Loucy (cell line): ENCODE results near the gene SOBP.

Experiments
- H2AFZ ChIP-seq: fragments of 200-600 bp; sonication (generic); 2 replicates; pipeline ENCODE4 v1.6.0; 2016; ENCODE audit warnings: antibody characterized with exemption, mild to moderate bottlenecking, low read length, moderate library complexity
- H3F3A ChIP-seq: fragments of 200-600 bp; 2 replicates; pipeline ENCODE4 v1.6.0; 2016; ENCODE audit warnings: antibody characterized with exemption, low read depth, mild to moderate bottlenecking
- H3K27me3 ChIP-seq: fragments of 200-600 bp; sonication (generic); 2 replicates; pipeline ENCODE4 v1.6.1; 2014; ENCODE audit warnings: low read length, mild to moderate bottlenecking; ENCODE audit not compliant: insufficient read depth, poor library complexity, severe bottlenecking
- H3K36me3 ChIP-seq: fragments of 200-600 bp; sonication (generic); 2 replicates; pipeline ENCODE4 v1.6.1; 2016; ENCODE audit warnings: low read length; ENCODE audit not compliant: insufficient read depth
- H3K4me1 ChIP-seq: fragments of 200-600 bp; sonication (generic); 2 replicates; pipeline ENCODE4 v1.5.1; 2014; ENCODE audit warnings: low read length, mild to moderate bottlenecking; ENCODE audit not compliant: insufficient read depth, poor library complexity, severe bottlenecking
- H3K4me2 ChIP-seq: fragments of 200-600 bp; sonication (generic); 2 replicates; pipeline ENCODE4 v1.6.0; 2014; ENCODE audit warnings: antibody characterized with exemption, low read length, low read depth, mild to moderate bottlenecking; ENCODE audit not compliant: poor library complexity, severe bottlenecking
- H3K4me3 ChIP-seq: fragments of 200-600 bp; sonication (generic); 2 replicates; pipeline ENCODE4 v1.5.1; 2014; ENCODE audit warnings: low read length, mild to moderate bottlenecking, mixed read lengths; ENCODE audit not compliant: poor library complexity, severe bottlenecking
- H3K79me2 ChIP-seq: fragments of 200-600 bp; sonication (generic); 2 replicates; pipeline ENCODE4 v1.6.1; 2014; ENCODE audit warnings: low read length; ENCODE audit not compliant: insufficient read depth
- H3K9ac ChIP-seq: fragments of 200-600 bp; sonication (generic); 2 replicates; pipeline ENCODE4 v1.6.0; 2014; ENCODE audit warnings: mild to moderate bottlenecking, low read depth, low read length, moderate library complexity; ENCODE audit not compliant: poor library complexity, severe bottlenecking
- H3K9me2 ChIP-seq: fragments of 200-600 bp; sonication (generic); replicated peaks from 2 replicates; pipeline ENCODE4 v1.6.1; 2016; ENCODE audit warnings: low read depth, low read length, mixed read lengths
- H3K9me3 ChIP-seq: fragments of 200-600 bp; sonication (generic); 2 replicates; pipeline ENCODE4 v1.6.1; 2014; ENCODE audit warnings: mild to moderate bottlenecking, antibody characterized with exemption, low read length, low read depth; ENCODE audit not compliant: insufficient read depth
- H4K20me1 ChIP-seq: fragments of 200-600 bp; sonication (generic); 2 replicates; pipeline ENCODE4 v1.6.0; 2014; ENCODE audit warnings: antibody characterized with exemption, low read length, mild to moderate bottlenecking; ENCODE audit not compliant: insufficient read depth, poor library complexity, severe bottlenecking
- CTCF ChIP-seq: fragments of 200-600 bp; sonication (generic); conservative IDR thresholded peaks from 2 replicates; pipeline ENCODE4 v1.5.1; 2014; ENCODE audit warnings: mild to moderate bottlenecking, antibody characterized with exemption, low read length
- EZH2phosphoT487 ChIP-seq: fragments of 200-600 bp; IDR thresholded peaks from 2 replicates; pipeline ENCODE4 v1.6.1; 2018; ENCODE audit warnings: antibody characterized with exemption, mild to moderate bottlenecking, moderate library complexity, borderline replicate concordance

Gene SOBP

GRCh38 chr6:107592806-107593205 is 102.9 kb downstream of the SOBP start:
- TF ChIP-seq EZH2phosphoT487 (no peak), CTCF (no peak)
- H3K4me2 ChIP-seq = no peak overlapping the region
- H3K9me2 ChIP-seq = no peaks in the 10 kb centered on the region

GRCh38 chr6:107594736-107595135 is 104.8 kb downstream of the SOBP start:
- no peak overlapping the region for H3K4me2 ChIP-seq
- no peaks in the 10 kb centered on the region for H3K79me2 ChIP-seq
- H2AFZ ChIP-seq = no peak overlapping the region
- no peaks in the 10 kb centered on the region for H3K27me3 ChIP-seq
- H3K9me2 ChIP-seq = no peaks in the 10 kb centered on the region
- H4K20me1 ChIP-seq = no peaks in the 10 kb centered on the region
- no peak overlapping the region for H3K9ac ChIP-seq
- H3K4me3 ChIP-seq = no peak overlapping the region
- TF ChIP-seq EZH2phosphoT487 = no peak
- TF ChIP-seq CTCF = no peak
- peaks cover 4% of the 10 kb centered on the region; the same call in 1 of the 2 replicates for H3K36me3 ChIP-seq
- H3K9me3 ChIP-seq = no peaks in the 10 kb centered on the region
- peaks cover 29% of the 10 kb centered on the region for H3K4me1 ChIP-seq
- no peaks in the 10 kb centered on the region for H3F3A ChIP-seq

More at GRCh38 chr6:107592806-107593205, 102.9 kb downstream of the SOBP start:
- Histone ChIP-seq H3K79me2 (no peaks in the 10 kb centered on the region), H2AFZ (no peak overlapping the region), H3K36me3 (peaks cover 4% of the 10 kb centered on the region; the same call in 1 of the 2 replicates), H3K4me3 (no peak overlapping the region), H3K9me3 (no peaks in the 10 kb centered on the region), H3K9ac (no peak overlapping the region), H3K27me3 (no peaks in the 10 kb centered on the region), H4K20me1 (no peaks in the 10 kb centered on the region), H3K4me1 (peaks cover 9% of the 10 kb centered on the region), H3F3A (no peaks in the 10 kb centered on the region)

- H2AFZ ChIP-seq = no peak overlapping the region
- no peak overlapping the region for H3K4me3 ChIP-seq
- H3K79me2 ChIP-seq = no peaks in the 10 kb centered on the region
- no peaks in the 10 kb centered on the region for H3K9me2 ChIP-seq
- H3K27me3 ChIP-seq = no peaks in the 10 kb centered on the region
- TF ChIP-seq CTCF = no peak
- TF ChIP-seq EZH2phosphoT487 = no peak
- H3K36me3 ChIP-seq = no peaks in the 10 kb centered on the region
- no peak overlapping the region for H3K9ac ChIP-seq
- no peaks in the 10 kb centered on the region for H4K20me1 ChIP-seq
- H3K4me2 ChIP-seq = peak overlapping the region; percentile 62
- peaks cover 38% of the 10 kb centered on the region for H3K4me1 ChIP-seq
- no peaks in the 10 kb centered on the region for H3K9me3 ChIP-seq
- H3F3A ChIP-seq = no peaks in the 10 kb centered on the region
Measured at GRCh38 chr6:107598091-107598490, 108.2 kb downstream of the SOBP start.
